Cardiac atrium fibroblast (primary cell): Measurements from ENCODE around the gene AGMAT. TPM values are rescaled to one million over a fixed set of nuclear protein-coding genes. Genes with fewer than 3 reads are reported as not detected.

Experiments
- total RNA-seq: library from RNA; depleted of rRNA; stranded (reverse); fragments of >200 nt; gene quantifications from 2 replicates; pipeline ENCODE4 v1.2.3, GENCODE V29; 2015

The AGMAT gene
- 0.16 and 0.36 TPM in 2 replicates for total RNA-seq

DNA sequence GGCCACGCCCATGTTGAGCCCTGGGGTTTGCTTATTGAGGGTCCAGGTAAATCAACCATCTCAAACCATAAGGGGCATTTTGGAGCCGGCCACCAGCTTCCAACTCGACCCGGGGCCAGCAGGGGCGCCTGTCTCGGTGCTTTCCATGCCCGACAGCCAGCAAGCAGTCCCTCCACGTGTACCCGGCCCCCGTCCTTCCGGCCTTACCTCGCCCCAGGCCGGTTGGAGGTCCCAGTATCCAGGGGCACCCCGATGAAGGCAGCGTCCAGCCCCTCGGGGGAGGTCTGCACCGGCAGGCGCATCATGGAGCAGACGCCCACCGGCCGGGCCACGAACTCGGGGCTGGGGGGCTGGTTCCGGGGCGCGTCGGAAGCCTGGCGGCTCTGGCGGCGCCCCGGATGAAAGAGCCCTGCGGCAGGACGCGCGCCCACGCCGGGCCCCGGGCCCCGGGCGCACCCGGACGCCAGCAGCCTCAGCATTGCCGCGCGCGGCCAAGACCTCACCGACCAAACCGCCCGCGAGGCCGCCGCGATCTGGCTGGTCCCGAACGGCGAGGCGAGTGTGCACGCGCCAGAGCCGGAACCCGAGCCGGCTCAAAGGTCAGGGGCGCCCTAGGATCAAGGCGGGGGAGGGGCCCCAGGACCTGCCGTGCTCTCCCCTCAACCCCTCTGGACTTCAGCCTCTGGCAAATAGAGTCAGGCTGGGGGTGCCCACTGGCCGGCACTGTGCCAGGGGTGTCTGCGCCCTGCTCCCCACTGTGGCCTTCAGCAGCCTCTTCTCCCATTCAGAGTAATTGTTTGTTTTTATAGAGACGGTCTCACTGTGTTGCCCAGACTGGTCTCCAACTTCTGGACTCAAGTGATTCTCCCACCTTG lies at the start of gene AGMAT:
TSS of gene AGMAT (minus strand) at position 563 of the 875 bp plus-strand sequence. CDS start at position 479, 84 bp downstream.

GRCh38 chr1:15617173-15618076 lies 32.6 kb upstream of the AGMAT start, which contains the start of gene DDI2:
Gene DDI2, plus strand, starts transcription at chr1:15617458. Its CDS starts 213 bp downstream, at chr1:15617671.

GRCh38 chr1:15526490-15527339 lies 58.1 kb downstream of the AGMAT start, which contains the start of gene DNAJC16:
Gene DNAJC16, plus strand, starts transcription at chr1:15526848. Its CDS starts 2,258 bp downstream, at chr1:15529106.

DNA sequence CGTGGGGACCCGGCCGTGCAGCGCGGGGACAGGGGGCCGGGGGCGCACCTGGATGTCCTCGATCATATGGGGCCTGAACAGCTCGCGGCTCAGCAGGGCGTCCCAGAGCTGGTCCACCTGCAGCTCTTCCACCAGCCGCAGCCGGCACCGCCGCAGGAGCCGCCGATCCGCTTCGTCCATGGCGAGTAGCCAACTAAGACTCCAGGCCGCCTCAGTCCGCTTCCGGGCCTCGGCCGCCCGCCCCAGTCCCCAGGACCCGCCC lies 60.9 kb downstream of the AGMAT start, which contains the start of gene CASP9:
TSS of gene CASP9 (minus strand) at position 195 of the 262 bp plus-strand sequence. CDS start at position 180, 15 bp downstream.

Other genes starting within 250 kb of the AGMAT start
- gene EFHD2, start 175.2 kb downstream of the AGMAT start, total RNA-seq: 9.4 and 17.3 TPM in 2 replicates
- gene CTRC, start 146.6 kb downstream of the AGMAT start, total RNA-seq: not detected in 2 replicates
- not detected in 2 replicates for gene CELA2A, start 128.3 kb downstream of the AGMAT start, total RNA-seq
- gene CELA2B, start 108.9 kb downstream of the AGMAT start, total RNA-seq: not detected in 2 replicates
- gene CASP9, start 60.8 kb downstream of the AGMAT start, total RNA-seq: 10.5 and 15.1 TPM in 2 replicates
- gene DNAJC16, start 58.2 kb downstream of the AGMAT start, total RNA-seq: 17.3 and 20.6 TPM in 2 replicates
- gene DDI2, start 32.4 kb upstream of the AGMAT start, total RNA-seq: 6.6 and 7.8 TPM in 2 replicates
- 27.3 and 48.0 TPM in 2 replicates for gene PLEKHM2, start 99.3 kb upstream of the AGMAT start, total RNA-seq
- 0.32 and 0.54 TPM in 2 replicates for gene SLC25A34, start 151.2 kb upstream of the AGMAT start, total RNA-seq
- gene TMEM82, start 157.4 kb upstream of the AGMAT start, total RNA-seq: not detected in 2 replicates
- gene FBLIM1, start 173.7 kb upstream of the AGMAT start, total RNA-seq: 149 and 191 TPM in 2 replicates
- gene UQCRHL, start 222.6 kb upstream of the AGMAT start, total RNA-seq: 1.9 and 2.7 TPM in 2 replicates